ENCODE data around the gene DPH3.

The DPH3 gene

DNA sequence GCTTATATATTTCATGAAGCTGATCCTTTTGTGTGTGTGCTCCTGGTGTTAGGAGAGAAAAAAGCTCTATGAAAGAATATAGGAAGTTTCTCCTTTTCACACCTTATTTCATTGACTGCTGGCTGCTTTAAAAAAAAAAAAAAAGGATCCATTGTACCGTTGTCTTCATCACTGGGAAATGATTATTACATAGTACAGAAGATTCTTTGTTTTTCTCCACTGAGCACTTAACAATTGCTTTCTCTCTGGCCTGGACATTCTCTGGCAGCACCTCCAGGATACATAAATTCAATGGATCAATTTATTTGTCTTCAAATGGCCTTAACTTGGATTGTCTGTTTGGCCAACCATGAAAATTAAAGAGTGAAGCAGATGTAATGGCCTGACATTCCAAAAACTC, 37.2 kb downstream of the DPH3 start:
- DNase-seq = no peak

DNA sequence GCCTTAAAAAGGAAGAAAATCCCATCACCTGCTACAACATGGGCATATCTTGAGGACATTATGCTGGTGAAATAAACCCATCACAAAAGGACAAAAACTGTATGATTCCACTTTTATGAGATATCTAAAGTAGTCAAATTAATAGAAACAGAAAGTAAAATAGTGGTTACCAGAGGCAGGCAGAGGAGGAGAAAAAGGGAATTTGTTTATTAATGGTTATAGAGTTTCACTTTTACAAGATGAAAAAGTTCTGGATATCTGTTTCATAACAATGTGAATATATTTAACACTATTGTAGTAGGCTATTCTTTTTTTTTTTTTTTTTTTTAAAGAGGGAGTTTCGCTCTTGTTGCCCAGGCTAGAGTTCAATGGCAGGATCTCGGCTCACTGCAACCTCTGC, 40.4 kb downstream of the DPH3 start:
- DNase-seq = no peak

DNA sequence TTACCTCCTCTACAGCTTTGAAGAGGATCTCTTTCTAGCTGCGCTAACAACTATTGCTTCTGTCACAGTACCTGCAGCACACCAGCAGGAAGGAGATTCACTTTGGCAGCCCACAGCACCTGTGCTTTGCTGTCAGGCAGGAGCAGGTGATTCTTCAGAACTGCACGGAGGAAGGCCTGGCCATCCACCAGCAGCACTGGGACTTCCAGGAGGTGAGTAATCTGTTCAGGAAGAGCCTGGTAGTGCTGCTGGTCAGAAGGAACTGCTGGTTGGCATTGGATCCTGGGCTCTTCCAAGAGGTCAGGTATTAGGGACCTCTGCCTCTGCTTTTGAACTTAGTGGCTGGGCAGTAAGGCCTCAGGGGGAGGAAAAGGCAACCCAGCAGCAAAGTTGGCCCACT, 42.2 kb downstream of the DPH3 start:
- DNase-seq = no peak

DNA sequence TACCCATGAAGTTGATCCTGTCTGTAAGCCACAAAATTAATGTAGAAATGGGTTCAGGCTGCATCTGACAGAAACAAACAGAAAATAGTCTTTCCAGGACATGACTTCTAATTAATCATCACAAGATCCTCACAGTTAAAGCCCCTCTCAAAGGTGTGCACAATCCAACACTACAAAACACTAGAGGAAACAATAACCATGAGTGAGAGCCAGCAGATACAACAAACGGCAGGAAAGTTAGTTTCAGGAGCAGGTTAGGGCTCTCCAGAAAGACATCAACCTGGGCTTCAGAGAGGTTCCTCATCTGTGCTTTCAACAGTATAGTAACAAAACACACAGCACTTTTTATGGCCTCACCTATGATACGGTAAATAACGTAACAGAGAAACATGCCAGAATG, 42.8 kb downstream of the DPH3 start:
- DNase-seq = no peak

DNA sequence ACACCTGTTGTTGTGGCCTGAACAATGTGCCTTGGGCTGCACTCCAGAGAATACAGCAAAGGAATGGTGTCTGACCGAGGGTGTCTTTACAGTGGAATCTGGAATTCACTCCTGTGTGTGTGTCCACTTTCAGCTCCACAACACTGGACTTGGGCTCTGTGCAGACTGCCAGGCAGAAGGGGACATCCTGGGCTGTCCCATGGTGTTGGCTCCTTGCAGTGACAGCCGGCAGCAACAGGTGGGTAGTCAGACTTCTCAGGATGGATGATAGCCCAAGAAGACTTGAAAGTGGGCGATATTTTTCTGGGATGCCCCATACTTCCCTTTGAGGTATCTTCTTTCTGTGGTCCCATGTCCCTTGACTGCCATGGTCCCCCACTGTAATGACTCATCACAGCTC, 45.0 kb downstream of the DPH3 start:
- no peak for DNase-seq

DNA sequence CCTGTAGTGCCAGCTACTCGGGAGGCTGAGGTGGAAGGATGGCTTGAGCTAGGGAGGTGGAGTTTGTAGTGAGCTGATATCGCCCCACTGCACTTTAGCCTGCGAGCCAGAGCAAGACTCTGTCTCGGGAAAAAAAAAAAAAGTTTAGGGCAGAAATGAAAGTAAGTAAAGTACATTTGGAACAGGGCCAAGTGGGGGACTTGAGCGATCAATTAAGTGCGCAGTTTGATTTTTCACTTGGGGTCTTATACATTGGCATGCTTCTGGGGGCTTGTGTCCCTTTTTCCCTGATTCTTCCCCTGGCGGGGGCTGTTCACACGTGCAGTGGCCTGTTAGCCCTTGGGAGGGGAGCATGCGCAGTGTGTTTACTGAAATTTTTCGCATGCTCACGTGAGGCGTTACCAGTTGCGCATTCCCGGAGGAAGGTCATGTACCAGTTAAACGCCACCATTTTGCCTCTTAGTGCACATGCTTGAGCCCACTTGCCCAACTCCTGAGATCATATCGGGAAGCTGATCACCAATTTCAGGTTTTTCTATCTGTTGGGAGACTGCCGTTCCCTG, 48.3 kb downstream of the DPH3 start:
- DNase-seq = no peak

DNA sequence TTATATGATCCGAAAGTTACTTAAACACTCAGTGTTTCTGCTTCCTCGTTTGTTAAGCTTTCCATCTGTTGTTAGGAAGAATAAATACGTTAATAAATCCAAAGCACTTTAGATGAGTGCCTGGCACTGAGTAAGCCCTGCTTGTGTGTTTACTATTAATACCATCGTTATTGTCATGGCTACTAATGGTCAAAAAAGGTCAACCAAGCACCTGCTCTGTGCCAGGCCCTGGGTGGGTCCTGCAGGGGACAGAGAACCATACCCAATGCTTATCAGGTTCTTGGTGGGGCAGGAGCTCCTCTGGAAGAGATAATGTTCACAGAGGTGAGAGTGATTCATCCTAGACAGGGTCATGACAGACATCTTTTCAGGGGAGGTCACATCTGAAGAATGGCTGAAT, 50.4 kb downstream of the DPH3 start:
- DNase-seq = no peak

DNA sequence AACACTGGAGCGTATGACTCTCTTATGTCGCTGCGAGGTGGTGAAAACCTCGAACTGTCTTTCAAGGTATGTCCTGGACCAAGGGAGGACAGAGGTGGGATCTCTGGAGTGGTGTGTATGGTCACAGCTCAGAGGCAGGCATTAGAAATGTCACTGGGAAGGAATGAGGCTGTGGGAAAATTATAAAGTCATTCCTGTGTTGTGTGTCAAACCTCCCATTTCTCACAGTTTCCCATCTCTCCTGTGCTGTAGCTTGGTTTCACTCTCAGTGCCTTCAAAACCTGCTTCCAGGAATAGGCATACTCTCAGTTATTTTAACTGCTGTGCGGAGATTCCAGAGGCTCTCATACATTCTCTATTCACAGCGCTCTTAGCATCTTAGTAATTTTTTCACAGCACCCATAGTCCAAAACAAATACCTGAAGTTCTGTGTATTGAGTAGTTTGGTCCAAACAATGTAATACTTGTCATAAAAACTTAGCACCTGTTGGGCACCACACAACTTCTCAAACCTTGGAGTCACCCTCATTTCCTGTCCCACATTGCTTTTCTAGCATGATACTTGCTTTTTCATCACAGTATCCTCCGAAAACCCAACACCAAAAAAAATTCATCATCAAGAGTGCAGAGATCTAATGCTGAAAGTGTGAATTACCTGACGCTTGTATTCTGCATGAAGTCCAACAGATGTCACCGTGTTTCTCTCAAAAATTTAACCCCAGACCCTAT, 53.4 kb downstream of the DPH3 start:
- no peak for DNase-seq

All from NCI-H1930 (cell line).